HepG2 (cell line): ENCODE data around the gene CNKSR3. TPM values are rescaled to one million over a fixed set of nuclear protein-coding genes. Genes with fewer than 3 reads are reported as not detected.

ENCODE experiments used
- ATAC-seq: fragments of 200-7000 bp; cut with Tn5 transposase; 3 replicates; pipeline ENCODE4 v1.9.1; 2020; ENCODE audit warnings: mild to moderate bottlenecking, moderate library complexity
- BruUV-seq: library from RNA; stranded (reverse); fragments of 400-500 nt; replicated peaks from 2 replicates; lab custom pipeline; 2021; lab: Mats Ljungman, UMichigan
- CTCF ChIA-PET: fragments of 300-600 bp; formaldehyde crosslinking; extraction: SDS; loops from one replicate; lab custom pipeline; 2021; ENCODE audit warnings: low total read pairs, inconsistent platforms, low intra/inter-chr PET ratio; lab: Yijun Ruan, JAX
- POLR2A ChIA-PET: fragments of 350-600 bp; sonication (Branson Sonifier 250); formaldehyde crosslinking; loops from one replicate; lab custom pipeline; 2020; ENCODE audit warnings: antibody characterized with exemption, inconsistent platforms; lab: Yijun Ruan, JAX
- DNase-seq: peaks from one replicate; pipeline ENCODE4 v3.0.0-alpha.2; 2015; ENCODE audit warnings: low spot score
- FAIRE-seq: peaks from 3 replicates; lab custom pipeline; 2011; peaks lifted over from hg19 to GRCh38; lab: Jason Lieb, UNC
- H2AFZ ChIP-seq: one replicate; pipeline ENCODE4 v1.6.1; 2011; ENCODE audit warnings: low read length, inconsistent platforms
- H3K27ac ChIP-seq: fragments of 300-600 bp; 3 replicates; pipeline ENCODE4 v1.8.0; 2011; ENCODE audit warnings: mixed run types, mild to moderate bottlenecking, mixed read lengths, low read length, inconsistent platforms; ENCODE audit not compliant: insufficient read depth; ENCODE audit errors: extremely low read length
- H3K27me3 ChIP-seq, 2 experiments: fragments of 200-600 bp in 1 of 2; 2 replicates in 1 of 2; 3 replicates in 1 of 2; pipeline versions ENCODE4 v1.6.0 to v1.8.0; 2011; ENCODE audit warnings: low read length in 2 of 2, mild to moderate bottlenecking in 2 of 2, moderate library complexity in 2 of 2, inconsistent platforms in 1 of 2; ENCODE audit not compliant: insufficient read depth in 2 of 2, control insufficient read depth in 1 of 2
- H3K36me3 ChIP-seq, 2 experiments: fragments of 200-600 bp in 1 of 2; replicated peaks in 1 of 2; 2 replicates in 1 of 2; 3 replicates in 1 of 2; pipeline versions ENCODE4 v1.5.1 to v1.8.0; 2011; ENCODE audit warnings: low read length in 2 of 2, inconsistent platforms in 1 of 2; ENCODE audit not compliant: insufficient read depth in 2 of 2, control insufficient read depth in 1 of 2
- H3K4me1 ChIP-seq: 2 replicates; pipeline ENCODE4 v1.5.1; 2012; ENCODE audit warnings: low read length, inconsistent platforms; ENCODE audit not compliant: insufficient read depth
- H3K4me2 ChIP-seq: 2 replicates; pipeline ENCODE4 v1.6.0; 2011; ENCODE audit warnings: low read depth, low read length, inconsistent platforms
- H3K4me3 ChIP-seq, 3 experiments: fragments of 200-600 bp in 1 of 3; sonication (generic), shearing (Covaris generic) in 1 of 3; replicated peaks in 1 of 3; 2 replicates each; pipeline ENCODE4 v1.5.1; 2011 to 2016; ENCODE audit warnings: low read length in 3 of 3, inconsistent platforms in 2 of 3, low read depth in 2 of 3, mild to moderate bottlenecking in 2 of 3, control low read depth in 1 of 3, mixed read lengths in 1 of 3; ENCODE audit not compliant: insufficient read depth in 1 of 3
- H3K79me2 ChIP-seq: one replicate; pipeline ENCODE4 v1.6.1; 2011; ENCODE audit warnings: low read length, inconsistent platforms; ENCODE audit not compliant: insufficient read depth
- H3K9ac ChIP-seq: 2 replicates; pipeline ENCODE4 v1.6.0; 2011; ENCODE audit warnings: mild to moderate bottlenecking, low read depth, low read length, inconsistent platforms; ENCODE audit not compliant: insufficient read depth
- H3K9me3 ChIP-seq: 2 replicates; pipeline ENCODE4 v1.5.1; 2012; ENCODE audit warnings: mild to moderate bottlenecking, low read length
- H4K20me1 ChIP-seq: 2 replicates; pipeline ENCODE4 v1.6.0; 2011; ENCODE audit warnings: inconsistent platforms, mild to moderate bottlenecking, low read length, moderate library complexity; ENCODE audit not compliant: insufficient read depth
- CTCF ChIP-seq: sonication (generic); formaldehyde crosslinking; IDR thresholded peaks from 2 replicates; pipeline ENCODE4 v1.5.0; 2020; ENCODE audit warnings: mild to moderate bottlenecking, missing genetic modification reagents, moderate library complexity
- ELF1 ChIP-seq: sonication (generic); formaldehyde crosslinking; IDR thresholded peaks from 2 replicates; pipeline ENCODE4 v1.4.0; 2020; ENCODE audit warnings: missing genetic modification reagents
- ETV5 ChIP-seq: IDR thresholded peaks from 2 replicates; pipeline ENCODE4 v1.6.1; 2018; ENCODE audit warnings: missing biosample characterization, missing genetic modification reagents, inconsistent platforms, borderline replicate concordance
- SMC3 ChIP-seq: IDR thresholded peaks from 2 replicates; pipeline ENCODE4 v1.6.1; 2011; ENCODE audit warnings: low read length, improper control_type of control experiment
- STAG1 ChIP-seq: sonication (generic); formaldehyde crosslinking; IDR thresholded peaks from 2 replicates; pipeline ENCODE4 v1.4.0; 2020; ENCODE audit warnings: missing genetic modification reagents
- ZFP62 ChIP-seq: sonication (generic); formaldehyde crosslinking; IDR thresholded peaks from 2 replicates; pipeline ENCODE4 v1.4.0; 2020; ENCODE audit warnings: missing genetic modification reagents
- WGBS: methylation state at CpG from one replicate; pipeline ENCODE4 v1.1.6; 2017; ENCODE audit warnings: low lambda C conversion rate; 5-methylcytosine and 5-hydroxymethylcytosine counted together
- in situ Hi-C: cut with HindIII; loops from 2 replicates; pipeline ENCODE4 v1.10.0; 2017; ENCODE audit warnings: low pct_unique_long_range_greater_than_20kb; ENCODE audit not compliant: extremely low pct_ligation_motif_present
- intact Hi-C: fragments of 100-400 bp; cut with micrococcal nuclease; formaldehyde crosslinking; loops from one replicate; pipeline ENCODE4 v1.10.0; 2022; ENCODE audit not compliant: unreplicated experiment
- polyA plus RNA-seq, 8 experiments: library from polyadenylated mRNA; depleted of rRNA in 3 of 8; stranded (reverse) in 7 of 8; unstranded in 1 of 8; fragments of >200 nt; fragmentation: Illumina TruSeq in 4 of 8; extraction: Trizol in 4 of 8; gene quantifications; 2 replicates each; pipeline versions ENCODE4 v1.2.1 to v1.2.3, GENCODE V29; 2011 to 2016; ENCODE audit warnings: low read depth in 4 of 8, missing spikeins in 1 of 8, mixed read lengths in 1 of 8; ENCODE audit not compliant: insufficient read depth in 1 of 8
- total RNA-seq, 5 experiments: library from RNA; depleted of rRNA; stranded (reverse); fragments of >200 nt; fragmentation: Illumina TruSeq; extraction: Trizol; gene quantifications; 2 replicates each; pipeline ENCODE4 v1.2.3, GENCODE V29; 2016; ENCODE audit warnings: low read depth in 1 of 5
- TF ChIP-seq, protein P1 (sequence below), 2 experiments: sonication (generic) in 1 of 2; formaldehyde crosslinking in 1 of 2; IDR thresholded peaks; 2 replicates each; pipeline versions ENCODE4 v1.4.0 to v1.6.1; 2016 to 2020; ENCODE audit warnings: borderline replicate concordance in 1 of 2, low read depth in 1 of 2, mild to moderate bottlenecking in 1 of 2, missing genetic modification reagents in 1 of 2

Gene CNKSR3
- total and polyA plus RNA-seq, 2 of the 13 experiments (the other 11 are each of a cell fraction or from before 2014, with no cell fraction given): 9.2 to 38.6 TPM

- FAIRE-seq (peak; percentile 92), DNase-seq (peak; percentile 25)
- Histone ChIP-seq H4K20me1 (no peaks in the 10 kb centered on the region), H3K9ac (no peak overlapping the region), H3K27me3 (peaks cover 0 to 2% of the 10 kb centered on the region in 2 experiments; a peak in 1 of 5 replicates), H3K36me3 (no peaks in the 10 kb centered on the region), H3K4me2 (no peak overlapping the region), H3K79me2 (no peaks in the 10 kb centered on the region), H3K9me3 (no peaks in the 10 kb centered on the region), H3K4me1 (no peaks in the 10 kb centered on the region), H2AFZ (no peak overlapping the region), H3K4me3 (no peak overlapping the region), H3K27ac (no peak overlapping the region)
- BruUV-seq: no TSS peak
- CTCF ChIA-PET: no interaction called here
- intact Hi-C loops: loop anchor here (1.0 kb wide), 1 partner anchor 214 kb away; no protein-coding TSS in a partner anchor
- TF ChIP-seq ELF1 (CRISPR knock-in tag) (0 out of 2 replicates have a peak, but pooled peaks have one; percentile 27), SMC3 (peak; percentile 23; the same call in 1 of the 2 replicates), CTCF (CRISPR knock-in tag) (peak; percentile 67), STAG1 (peak; percentile 52), ETV5 (CRISPR knock-in tag) (peak; percentile 48; the same call in 1 of the 2 replicates), ZFP62 (CRISPR knock-in tag) (no peak)
- TF ChIP-seq, protein P1, sequence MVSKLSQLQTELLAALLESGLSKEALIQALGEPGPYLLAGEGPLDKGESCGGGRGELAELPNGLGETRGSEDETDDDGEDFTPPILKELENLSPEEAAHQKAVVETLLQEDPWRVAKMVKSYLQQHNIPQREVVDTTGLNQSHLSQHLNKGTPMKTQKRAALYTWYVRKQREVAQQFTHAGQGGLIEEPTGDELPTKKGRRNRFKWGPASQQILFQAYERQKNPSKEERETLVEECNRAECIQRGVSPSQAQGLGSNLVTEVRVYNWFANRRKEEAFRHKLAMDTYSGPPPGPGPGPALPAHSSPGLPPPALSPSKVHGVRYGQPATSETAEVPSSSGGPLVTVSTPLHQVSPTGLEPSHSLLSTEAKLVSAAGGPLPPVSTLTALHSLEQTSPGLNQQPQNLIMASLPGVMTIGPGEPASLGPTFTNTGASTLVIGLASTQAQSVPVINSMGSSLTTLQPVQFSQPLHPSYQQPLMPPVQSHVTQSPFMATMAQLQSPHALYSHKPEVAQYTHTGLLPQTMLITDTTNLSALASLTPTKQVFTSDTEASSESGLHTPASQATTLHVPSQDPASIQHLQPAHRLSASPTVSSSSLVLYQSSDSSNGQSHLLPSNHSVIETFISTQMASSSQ (IDR thresholded peaks at IDR 0.05; ENCODE audit: low read depth): no peak
- TF ChIP-seq, protein P1 (CRISPR knock-in tag; IDR thresholded peaks at IDR 0.05; ENCODE audit: borderline replicate concordance): no peak
- TF ChIP-seq, all 625 proteins: peak for 5
- 3% methylated on average over 4 of the region's 4 CpGs for WGBS
- ATAC-seq: peak; percentile 85
- in situ Hi-C loops: no loop called here
- POLR2A ChIA-PET: no interaction called here
Observed at GRCh38 chr6:154370545-154370944, 139.9 kb downstream of the CNKSR3 start.
